ENCODE data around the gene SOX1.

SOX1 gene

GRCh38 chr13:112054616-112055015 lies 12.3 kb upstream of the SOX1 start:
- TF ChIP-seq CTCF (IDR thresholded peaks at IDR 0.05; ENCODE audit: insufficient read depth, low read depth, low read length, missing control alignments): no peak
- H3K4me3 ChIP-seq (ENCODE audit: low read depth, low read length): no peak overlapping the region
- DNase-seq (ENCODE audit: low read depth): no peak

GRCh38 chr13:112055036-112055914 lies 11.7 kb upstream of the SOX1 start:
- no peak for DNase-seq (ENCODE audit: low read depth)
- TF ChIP-seq CTCF (IDR thresholded peaks at IDR 0.05; ENCODE audit: insufficient read depth, low read depth, low read length, missing control alignments): no peak
- H3K4me3 ChIP-seq (ENCODE audit: low read depth, low read length): no peak overlapping the region

GRCh38 chr13:112055915-112056269 lies 11.1 kb upstream of the SOX1 start:
- DNase-seq (ENCODE audit: low read depth): no peak
- H3K4me3 ChIP-seq (ENCODE audit: low read depth, low read length): no peak overlapping the region
- no peak for TF ChIP-seq CTCF (IDR thresholded peaks at IDR 0.05; ENCODE audit: insufficient read depth, low read depth, low read length, missing control alignments)

- no peak for DNase-seq (ENCODE audit: low read depth)
- no peak for TF ChIP-seq CTCF (IDR thresholded peaks at IDR 0.05; ENCODE audit: insufficient read depth, low read depth, low read length, missing control alignments)
- no peak overlapping the region for H3K4me3 ChIP-seq (ENCODE audit: low read depth, low read length)
Measured at GRCh38 chr13:112056284-112056727, 10.6 kb upstream of the SOX1 start.

- H3K4me3 ChIP-seq (ENCODE audit: low read depth, low read length): no peak overlapping the region
- TF ChIP-seq CTCF (IDR thresholded peaks at IDR 0.05; ENCODE audit: insufficient read depth, low read depth, low read length, missing control alignments): no peak
- no peak for DNase-seq (ENCODE audit: low read depth)
Measured at GRCh38 chr13:112056739-112057438, 10.1 kb upstream of the SOX1 start.

GRCh38 chr13:112057439-112057735 lies 9.6 kb upstream of the SOX1 start:
- H3K4me3 ChIP-seq (ENCODE audit: low read depth, low read length): no peak overlapping the region
- no peak for DNase-seq (ENCODE audit: low read depth)
- TF ChIP-seq CTCF (IDR thresholded peaks at IDR 0.05; ENCODE audit: insufficient read depth, low read depth, low read length, missing control alignments): no peak
